ENCODE results near the gene HTR3E. TPM values are rescaled to one million over a fixed set of nuclear protein-coding genes. Genes with fewer than 3 reads are reported as not detected.

The HTR3E gene
- total RNA-seq, 1 experiment from 2014 or later = not detected

GRCh38 chr3:184140436-184140835, 43.6 kb downstream of the HTR3E start:
- peaks cover 12% of the 10 kb centered on the region for H3K4me1 Mint-ChIP-seq
- ChIA-PET CTCF (no interaction called here), POLR2A (no interaction called here)
- H3K27ac Mint-ChIP-seq = no peak overlapping the region
- H3K9me3 Mint-ChIP-seq = no peaks in the 10 kb centered on the region
- no peaks in the 10 kb centered on the region for H3K27me3 Mint-ChIP-seq (ENCODE audit: low read depth)
- H3K36me3 Mint-ChIP-seq = peaks cover 42% of the 10 kb centered on the region
- H3K4me3 Mint-ChIP-seq = no peak overlapping the region
- ATAC-seq = no peak
- no peak for TF ChIP-seq USF2 (CRISPR knock-in tag; IDR thresholded peaks at IDR 0.05)
- no peak for TF ChIP-seq PREB (CRISPR knock-in tag; IDR thresholded peaks at IDR 0.05; ENCODE audit: borderline replicate concordance)
- no peak for TF ChIP-seq TEAD1 (CRISPR knock-in tag; IDR thresholded peaks at IDR 0.05)
- TF ChIP-seq NR3C1 (CRISPR knock-in tag; conservative IDR thresholded peaks at IDR 0.05; ENCODE audit: low read depth) = no peak
- TF ChIP-seq MAX (CRISPR knock-in tag; IDR thresholded peaks at IDR 0.05) = no peak
- TF ChIP-seq JAZF1 (CRISPR knock-in tag; IDR thresholded peaks at IDR 0.05) = no peak
- TF ChIP-seq ELF4 (CRISPR knock-in tag; IDR thresholded peaks at IDR 0.05; ENCODE audit: low read depth) = no peak
- TF ChIP-seq NFE2L1 (CRISPR knock-in tag; IDR thresholded peaks at IDR 0.05) = no peak
- no peak for TF ChIP-seq ERG (CRISPR knock-in tag; IDR thresholded peaks at IDR 0.05)
- DNase-seq (ENCODE audit: low spot score) = no peak

- POLR2A ChIA-PET = no interaction called here
- ATAC-seq (no peak), DNase-seq (ENCODE audit: low spot score) (no peak)
- no peaks in the 10 kb centered on the region for H3K27me3 Mint-ChIP-seq (ENCODE audit: low read depth)
- CTCF ChIA-PET = no interaction called here
- H3K4me3 Mint-ChIP-seq = no peak overlapping the region
- no peak overlapping the region for H3K27ac Mint-ChIP-seq
- no peaks in the 10 kb centered on the region for H3K4me1 Mint-ChIP-seq
- peaks cover 42% of the 10 kb centered on the region for H3K36me3 Mint-ChIP-seq
- H3K9me3 Mint-ChIP-seq = no peaks in the 10 kb centered on the region
- no peak for TF ChIP-seq FOXJ3 (CRISPR knock-in tag; IDR thresholded peaks at IDR 0.05; ENCODE audit: borderline replicate concordance)
- TF ChIP-seq MYBL2 (CRISPR knock-in tag; IDR thresholded peaks at IDR 0.05) = no peak
- no peak for TF ChIP-seq SMAD4 (CRISPR knock-in tag; IDR thresholded peaks at IDR 0.05)
- TF ChIP-seq, protein P1, sequence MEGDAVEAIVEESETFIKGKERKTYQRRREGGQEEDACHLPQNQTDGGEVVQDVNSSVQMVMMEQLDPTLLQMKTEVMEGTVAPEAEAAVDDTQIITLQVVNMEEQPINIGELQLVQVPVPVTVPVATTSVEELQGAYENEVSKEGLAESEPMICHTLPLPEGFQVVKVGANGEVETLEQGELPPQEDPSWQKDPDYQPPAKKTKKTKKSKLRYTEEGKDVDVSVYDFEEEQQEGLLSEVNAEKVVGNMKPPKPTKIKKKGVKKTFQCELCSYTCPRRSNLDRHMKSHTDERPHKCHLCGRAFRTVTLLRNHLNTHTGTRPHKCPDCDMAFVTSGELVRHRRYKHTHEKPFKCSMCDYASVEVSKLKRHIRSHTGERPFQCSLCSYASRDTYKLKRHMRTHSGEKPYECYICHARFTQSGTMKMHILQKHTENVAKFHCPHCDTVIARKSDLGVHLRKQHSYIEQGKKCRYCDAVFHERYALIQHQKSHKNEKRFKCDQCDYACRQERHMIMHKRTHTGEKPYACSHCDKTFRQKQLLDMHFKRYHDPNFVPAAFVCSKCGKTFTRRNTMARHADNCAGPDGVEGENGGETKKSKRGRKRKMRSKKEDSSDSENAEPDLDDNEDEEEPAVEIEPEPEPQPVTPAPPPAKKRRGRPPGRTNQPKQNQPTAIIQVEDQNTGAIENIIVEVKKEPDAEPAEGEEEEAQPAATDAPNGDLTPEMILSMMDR (IDR thresholded peaks at IDR 0.05) = no peak
- TF ChIP-seq MLX (CRISPR knock-in tag; IDR thresholded peaks at IDR 0.05) = no peak
- TF ChIP-seq JAZF1 (CRISPR knock-in tag; IDR thresholded peaks at IDR 0.05) = no peak
- no peak for TF ChIP-seq MAX (CRISPR knock-in tag; IDR thresholded peaks at IDR 0.05)
- TF ChIP-seq, protein P2, sequence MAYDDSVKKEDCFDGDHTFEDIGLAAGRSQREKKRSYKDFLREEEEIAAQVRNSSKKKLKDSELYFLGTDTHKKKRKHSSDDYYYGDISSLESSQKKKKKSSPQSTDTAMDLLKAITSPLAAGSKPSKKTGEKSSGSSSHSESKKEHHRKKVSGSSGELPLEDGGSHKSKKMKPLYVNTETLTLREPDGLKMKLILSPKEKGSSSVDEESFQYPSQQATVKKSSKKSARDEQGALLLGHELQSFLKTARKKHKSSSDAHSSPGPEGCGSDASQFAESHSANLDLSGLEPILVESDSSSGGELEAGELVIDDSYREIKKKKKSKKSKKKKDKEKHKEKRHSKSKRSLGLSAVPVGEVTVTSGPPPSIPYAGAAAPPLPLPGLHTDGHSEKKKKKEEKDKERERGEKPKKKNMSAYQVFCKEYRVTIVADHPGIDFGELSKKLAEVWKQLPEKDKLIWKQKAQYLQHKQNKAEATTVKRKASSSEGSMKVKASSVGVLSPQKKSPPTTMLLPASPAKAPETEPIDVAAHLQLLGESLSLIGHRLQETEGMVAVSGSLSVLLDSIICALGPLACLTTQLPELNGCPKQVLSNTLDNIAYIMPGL (CRISPR knock-in tag; IDR thresholded peaks at IDR 0.05) = no peak
- TF ChIP-seq PREB (CRISPR knock-in tag; IDR thresholded peaks at IDR 0.05; ENCODE audit: borderline replicate concordance) = no peak
- TF ChIP-seq KAT7 (CRISPR knock-in tag; IDR thresholded peaks at IDR 0.05; ENCODE audit: borderline replicate concordance) = no peak
- TF ChIP-seq CREB1 (CRISPR knock-in tag; IDR thresholded peaks at IDR 0.05) = no peak
Measured at GRCh38 chr3:184142199-184142598, 45.3 kb downstream of the HTR3E start.
